Stimulated activated CD4-positive, alpha-beta T cell treated with anti-CD3 and anti-CD28 coated beads, TNF-alpha, amount 100 ng/mL, for 1 hour (primary cell): ENCODE measurements around the gene SLX4IP.

Experiments
- DNase-seq, 3 donors: peaks; one replicate each; pipeline ENCODE4 v3.0.0-alpha.2; 2020; ENCODE audit warnings: low read depth in 3 of 3, low spot score in 1 of 3

The SLX4IP gene

GRCh38 chr20:10520528-10520927, 85.4 kb downstream of the SLX4IP start:
- no peak for DNase-seq

DNA sequence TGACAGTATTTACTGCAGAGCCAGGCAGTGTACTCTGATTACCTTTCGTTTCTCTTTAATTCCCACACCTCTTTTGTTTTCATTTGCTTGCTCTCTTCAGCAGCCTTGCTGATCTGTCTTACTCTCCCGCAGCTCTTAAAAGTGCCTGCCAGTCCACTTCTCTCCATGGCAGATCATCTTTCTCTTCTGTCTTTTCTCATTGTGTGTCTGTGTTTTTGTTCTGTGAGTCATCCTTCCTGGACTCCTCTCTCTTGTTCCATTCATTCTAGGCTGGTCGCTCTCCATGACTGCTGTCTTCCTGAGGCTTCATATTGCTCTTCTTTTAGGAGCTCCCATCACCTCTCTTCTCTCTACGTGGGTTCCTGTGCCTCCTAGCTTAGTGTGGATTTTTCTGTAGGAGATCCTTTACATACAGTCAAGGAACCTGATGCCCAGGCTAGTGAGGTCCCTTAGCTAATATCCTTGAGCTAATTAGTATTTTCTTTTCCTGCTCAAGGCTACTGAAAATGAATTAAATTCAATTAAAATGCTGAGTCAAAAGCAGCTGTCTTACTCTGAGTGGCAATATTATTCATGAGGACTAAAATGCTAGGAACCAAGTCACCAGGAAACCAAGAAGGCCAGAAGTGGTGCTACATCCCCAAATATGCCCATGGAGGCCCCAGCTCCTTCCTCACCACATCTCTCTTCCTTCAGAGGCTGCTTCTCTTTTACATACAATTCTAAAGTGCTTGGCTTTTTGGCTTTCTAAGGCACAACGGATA, 86.1 kb downstream of the SLX4IP start:
- DNase-seq = no peak

GRCh38 chr20:10521836-10522235, 86.7 kb downstream of the SLX4IP start:
- DNase-seq = no peak

DNA sequence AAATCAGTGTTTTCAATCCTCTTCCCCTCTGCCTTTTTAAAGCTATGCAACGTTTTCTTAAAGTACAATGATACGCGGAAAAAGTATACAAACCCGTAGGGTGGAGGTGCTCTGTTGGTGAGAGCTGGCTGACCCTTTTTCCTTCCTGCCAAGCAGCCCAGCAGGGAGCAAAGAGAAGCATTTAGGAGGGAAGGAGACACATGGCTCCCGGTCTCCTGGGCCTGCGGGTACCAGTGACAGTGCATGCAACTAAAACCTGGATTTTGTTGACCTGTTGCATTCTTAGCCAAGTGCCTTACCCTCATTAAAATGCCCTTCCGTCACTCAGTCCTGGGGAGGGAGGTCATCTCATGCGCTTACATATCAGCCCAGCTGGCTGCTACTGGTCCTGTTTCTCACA, 87.2 kb downstream of the SLX4IP start:
- DNase-seq = no peak

- DNase-seq = no peak
Measured at GRCh38 chr20:10523443-10523842, 88.3 kb downstream of the SLX4IP start.

DNA sequence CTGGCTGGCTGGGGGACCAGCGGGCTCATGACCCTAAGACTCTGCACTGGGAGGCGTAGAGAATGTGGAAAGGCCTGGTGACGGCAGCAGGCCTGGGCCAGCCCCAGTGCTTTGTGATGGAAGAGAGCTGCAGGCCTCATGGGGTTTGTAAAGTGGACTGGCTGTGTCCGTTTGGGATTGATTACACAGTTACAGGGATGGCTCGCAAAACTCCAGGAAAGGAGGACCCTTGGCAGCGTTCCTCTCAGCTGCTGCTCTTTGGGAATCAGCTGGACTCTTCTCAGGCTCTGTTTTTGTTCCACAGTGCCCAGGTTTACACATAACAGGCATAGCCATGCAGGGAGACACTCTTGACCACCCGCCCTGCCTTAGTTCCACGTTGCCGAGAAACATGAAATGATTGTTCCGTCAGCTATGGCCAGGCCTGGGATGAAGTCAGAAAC, 89.0 kb downstream of the SLX4IP start:
- no peak for DNase-seq

DNA sequence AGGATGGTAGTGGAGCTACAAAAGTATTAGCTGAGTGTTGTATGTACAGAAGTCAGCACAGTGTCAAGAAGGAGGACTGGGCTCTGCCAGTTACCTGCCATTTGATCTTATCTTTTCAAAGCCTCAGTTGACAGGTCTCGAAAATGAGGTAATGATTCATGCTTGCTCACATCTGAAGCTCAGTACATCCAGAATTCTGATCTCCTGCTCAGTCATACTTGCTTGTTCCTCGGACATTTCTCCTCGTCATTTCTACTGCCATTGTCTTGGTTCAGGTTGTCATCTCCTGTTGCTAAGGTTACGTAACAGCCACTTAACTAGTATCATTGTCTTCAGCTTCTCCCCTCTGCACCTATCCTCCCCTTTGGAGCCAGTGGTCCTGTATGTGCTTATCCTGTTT, 89.5 kb downstream of the SLX4IP start:
- no peak for DNase-seq

DNA sequence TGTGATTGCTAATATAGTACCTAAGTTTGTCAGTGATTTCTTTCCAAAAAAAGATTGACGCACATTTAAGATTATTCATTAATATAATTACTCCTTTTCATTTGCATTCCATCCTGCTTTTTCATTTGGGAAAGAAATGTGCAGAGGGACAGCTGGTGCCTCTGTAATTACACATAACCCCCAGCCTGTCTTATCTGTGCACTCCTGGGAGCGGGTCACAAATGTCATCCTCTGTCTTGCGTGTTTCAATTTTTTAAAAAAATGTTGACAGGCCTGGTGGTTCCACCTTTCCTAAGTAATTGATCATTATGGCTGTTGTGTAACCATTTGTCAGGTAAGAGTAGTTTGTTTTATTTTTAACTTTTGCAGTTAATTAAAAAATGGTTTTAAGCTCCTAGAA, 92.7 kb downstream of the SLX4IP start:
- DNase-seq = no peak

DNA sequence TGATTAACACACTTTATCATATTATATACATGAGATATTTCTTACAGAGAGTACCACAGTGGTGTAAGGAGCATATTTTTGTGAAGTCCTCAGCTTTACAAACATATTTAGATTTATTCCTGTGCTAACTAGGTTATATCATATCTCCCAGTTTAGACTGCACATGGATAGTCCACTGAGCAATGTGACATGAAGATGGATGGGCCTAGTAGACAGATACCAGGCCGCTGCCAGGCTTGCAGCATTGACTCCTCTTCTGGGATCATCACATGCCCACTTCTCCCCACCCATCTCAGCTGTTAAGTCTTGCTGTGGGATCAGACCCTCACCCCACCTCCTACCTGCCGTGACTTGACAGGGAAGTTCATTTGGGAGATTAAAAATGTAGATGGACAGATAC, 95.8 kb downstream of the SLX4IP start:
- DNase-seq = no peak

GRCh38 chr20:10531848-10532247, 96.7 kb downstream of the SLX4IP start:
- DNase-seq = no peak

DNA sequence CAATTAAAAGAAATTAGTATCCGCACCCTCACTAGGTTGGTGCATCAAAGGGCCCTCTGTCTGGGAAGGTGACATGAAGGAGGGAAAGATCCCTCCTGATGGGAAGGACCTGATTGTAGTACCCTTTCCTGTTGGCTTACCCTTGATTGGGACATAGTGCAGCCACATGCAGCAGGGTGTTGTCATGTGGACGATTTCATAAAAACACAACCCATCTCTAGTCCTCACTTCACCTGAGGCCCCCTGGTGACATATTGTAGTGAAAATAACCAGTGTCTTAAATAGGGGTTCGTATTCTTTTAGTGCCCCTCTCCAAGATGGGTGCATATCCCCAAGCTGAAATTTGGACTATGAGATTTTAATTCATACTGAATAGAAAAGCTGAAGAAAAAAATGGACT, 97.3 kb downstream of the SLX4IP start:
- DNase-seq = no peak

DNA sequence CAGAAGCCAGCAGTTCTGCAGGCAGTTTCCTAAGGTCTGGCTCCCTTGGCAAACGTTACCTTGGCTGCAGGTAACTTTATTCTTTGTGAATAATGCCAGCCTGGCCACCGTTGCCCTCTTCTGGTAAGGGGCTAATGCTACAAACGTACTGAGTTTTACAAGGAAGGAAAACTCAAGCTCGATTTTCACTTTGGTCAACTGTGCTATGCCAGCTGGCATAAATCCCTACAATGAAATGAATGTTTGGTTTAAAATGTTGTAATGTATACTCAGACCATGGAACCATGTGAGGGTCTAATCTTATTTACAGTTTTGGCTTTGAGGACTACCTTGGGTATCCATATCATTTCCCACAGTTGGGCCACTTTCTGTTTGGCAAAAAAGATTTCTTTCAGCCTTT, 101.4 kb downstream of the SLX4IP start:
- no peak for DNase-seq

- DNase-seq = no peak
Measured at GRCh38 chr20:10537850-10538480, 102.9 kb downstream of the SLX4IP start.

GRCh38 chr20:10538768-10539167, 103.7 kb downstream of the SLX4IP start:
- DNase-seq = no peak

- DNase-seq = no peak
Measured at GRCh38 chr20:10539818-10540553, 104.9 kb downstream of the SLX4IP start.

GRCh38 chr20:10540636-10541493, 105.8 kb downstream of the SLX4IP start:
- DNase-seq = no peak

GRCh38 chr20:10541668-10542411, 106.7 kb downstream of the SLX4IP start:
- DNase-seq = no peak

DNA sequence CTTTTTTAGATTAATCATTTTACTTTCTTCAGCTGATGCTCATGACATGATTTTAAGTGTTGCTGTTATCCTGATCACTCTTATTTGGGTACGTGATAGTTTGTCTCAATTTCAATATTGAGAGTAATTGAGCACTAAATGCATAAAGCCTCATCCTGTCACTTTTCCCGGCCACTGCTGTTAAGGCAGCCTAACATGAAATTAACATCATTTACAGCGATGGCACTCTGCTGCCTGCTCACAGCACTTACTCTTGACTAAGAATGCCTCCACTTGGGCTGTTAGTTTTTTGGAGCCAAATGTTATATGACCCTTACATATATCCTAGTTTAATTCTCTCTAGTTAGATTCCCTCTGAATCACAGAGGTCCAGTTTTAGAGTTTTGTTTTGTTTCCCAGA, 107.3 kb downstream of the SLX4IP start:
- DNase-seq = no peak

- no peak for DNase-seq
Measured at GRCh38 chr20:10543480-10543879, 108.4 kb downstream of the SLX4IP start.

DNA sequence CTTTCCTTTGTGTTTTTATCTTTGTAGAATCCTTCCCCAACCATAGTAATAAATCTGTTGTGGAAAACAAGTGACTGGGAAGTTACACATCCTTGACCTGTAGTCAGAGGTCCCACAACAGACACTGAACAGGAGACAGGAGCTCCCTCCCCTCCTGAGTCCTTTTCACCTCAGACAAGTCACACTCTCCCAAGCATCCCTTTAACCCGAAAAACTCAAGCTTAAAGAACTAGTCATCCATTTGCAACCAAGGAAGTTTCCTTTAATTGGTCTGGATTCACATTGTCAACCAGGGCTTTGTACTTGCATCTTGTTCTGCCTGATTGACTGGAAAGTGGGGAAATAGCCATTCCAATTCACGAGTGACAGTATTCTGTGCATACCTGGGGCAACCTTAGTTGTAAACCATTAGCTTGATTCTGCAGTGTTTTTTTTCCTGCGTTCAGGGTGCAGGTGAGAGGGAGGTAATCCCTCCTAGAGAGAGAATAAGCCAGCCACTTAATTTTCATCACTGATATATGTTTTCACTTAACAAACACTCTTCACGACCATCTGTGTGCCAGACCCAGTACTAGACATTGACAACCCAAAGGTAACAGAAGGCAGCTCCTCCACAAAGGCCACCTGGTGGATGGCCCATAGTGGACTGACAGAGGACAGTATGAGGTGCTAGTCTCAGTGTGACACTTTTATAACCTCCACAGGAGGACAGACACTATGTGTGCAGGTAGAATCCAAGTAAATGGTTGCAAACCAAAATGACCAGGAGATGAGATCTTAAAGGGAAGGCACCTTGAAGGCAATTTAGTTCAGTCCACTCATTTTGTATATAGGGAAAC, 112.4 kb downstream of the SLX4IP start:
- DNase-seq = no peak
